Fibroblast of lung (primary cell): ENCODE measurements around the gene TNNT1. TPM values are rescaled to one million over a fixed set of nuclear protein-coding genes. Genes with fewer than 3 reads are reported as not detected.

ENCODE experiments used
- DNase-seq, 2 donors: peaks; one replicate each; pipeline versions ENCODE4 v3.0.0 to v3.0.0-alpha.2; 2010; ENCODE audit warnings: low read depth in 2 of 2
- H2AFZ ChIP-seq: 2 replicates; pipeline ENCODE4 v1.5.1; 2012; ENCODE audit warnings: low read length, control low read depth, inconsistent platforms
- H3K27ac ChIP-seq: 2 replicates; pipeline ENCODE4 v1.5.1; 2011; ENCODE audit warnings: low read length, control low read depth; ENCODE audit not compliant: insufficient read depth
- H3K27me3 ChIP-seq: 2 replicates; pipeline ENCODE4 v1.5.1; 2011; ENCODE audit warnings: mild to moderate bottlenecking, low read length; ENCODE audit not compliant: control insufficient read depth, insufficient read depth
- H3K36me3 ChIP-seq: 2 replicates; pipeline ENCODE4 v1.5.1; 2011; ENCODE audit warnings: low read length; ENCODE audit not compliant: control insufficient read depth, insufficient read depth
- H3K4me1 ChIP-seq: 2 replicates; pipeline ENCODE4 v1.5.1; 2011; ENCODE audit warnings: low read length; ENCODE audit not compliant: control insufficient read depth, insufficient read depth; ENCODE audit errors: extremely low read depth
- H3K4me2 ChIP-seq: 2 replicates; pipeline ENCODE4 v1.5.1; 2011; ENCODE audit warnings: low read length, control low read depth; ENCODE audit not compliant: insufficient read depth; ENCODE audit errors: extremely low read depth
- H3K4me3 ChIP-seq, 4 experiments: fragments of 200-600 bp in 1 of 4; sonication (generic) in 1 of 4; replicated peaks in 1 of 4; 2 replicates each; pipeline ENCODE4 v1.5.1; 2011 to 2016; ENCODE audit warnings: low read length in 4 of 4, low read depth in 3 of 4, mild to moderate bottlenecking in 3 of 4, control low read depth in 2 of 4, inconsistent platforms in 1 of 4, mixed read lengths in 1 of 4; ENCODE audit not compliant: insufficient read depth in 1 of 4; ENCODE audit errors: control extremely low read depth in 1 of 4
- H3K79me2 ChIP-seq: 2 replicates; pipeline ENCODE4 v1.5.1; 2012; ENCODE audit warnings: mild to moderate bottlenecking, low read length, inconsistent platforms; ENCODE audit not compliant: control insufficient read depth, insufficient read depth
- H3K9ac ChIP-seq: 2 replicates; pipeline ENCODE4 v1.5.1; 2011; ENCODE audit warnings: mild to moderate bottlenecking, low read length, control low read depth; ENCODE audit not compliant: insufficient read depth
- H3K9me3 ChIP-seq: 2 replicates; pipeline ENCODE4 v1.5.1; 2012; ENCODE audit warnings: low read depth, low read length; ENCODE audit not compliant: control insufficient read depth, insufficient read depth
- H4K20me1 ChIP-seq: 2 replicates; pipeline ENCODE4 v1.5.1; 2011; ENCODE audit warnings: low read length; ENCODE audit not compliant: control insufficient read depth, insufficient read depth; ENCODE audit errors: extremely low read depth
- EZH2 ChIP-seq: IDR thresholded peaks from 2 replicates; pipeline ENCODE4 v1.5.1; 2012; ENCODE audit warnings: low read length, control low read depth, mild to moderate bottlenecking; ENCODE audit errors: missing control alignments
- polyA plus RNA-seq, 2 donors: library from polyadenylated mRNA; depleted of rRNA in 1 of 2; stranded (reverse) in 1 of 2; unstranded in 1 of 2; fragments of >200 nt; gene quantifications; 2 replicates each; pipeline ENCODE4 v1.2.1, GENCODE V29; 2011 to 2012; ENCODE audit warnings: missing spikeins in 1 of 2
- total RNA-seq: library from RNA; depleted of rRNA; stranded (reverse); fragments of >200 nt; gene quantifications from 2 replicates; pipeline ENCODE4 v1.2.1, GENCODE V29; 2014
- TF ChIP-seq, protein P1 (sequence below), 2 donors: IDR thresholded peaks in 1 of 2; conservative IDR thresholded peaks in 1 of 2; 1 replicate in 1 of 2; 2 replicates in 1 of 2; pipeline ENCODE4 v1.5.1; 2011 to 2012; ENCODE audit warnings: low read length in 2 of 2, control low read depth in 1 of 2, inconsistent platforms in 1 of 2, low read depth in 1 of 2, mild to moderate bottlenecking in 1 of 2

The TNNT1 gene
- total and polyA plus RNA-seq, 2 donors (not counting 1 experiment from before 2014, with no cell fraction given), result 1.7 to 10.4 TPM

GRCh38 chr19:55160128-55160985 lies 11.4 kb upstream of the TNNT1 start:
- Histone ChIP-seq H3K36me3 (no peaks in the 10 kb centered on the region), H3K4me3 (no peak overlapping the region), H2AFZ (no peak overlapping the region), H3K27me3 (peaks cover 11% of the 10 kb centered on the region), H3K27ac (no peak overlapping the region), H3K4me1 (peaks cover 6% of the 10 kb centered on the region), H3K9ac (no peak overlapping the region), H4K20me1 (no peaks in the 10 kb centered on the region), H3K79me2 (no peaks in the 10 kb centered on the region), H3K4me2 (no peak overlapping the region), H3K9me3 (no peaks in the 10 kb centered on the region)
- DNase-seq, result peak; percentile 51 to 80
- TF ChIP-seq, protein P1, sequence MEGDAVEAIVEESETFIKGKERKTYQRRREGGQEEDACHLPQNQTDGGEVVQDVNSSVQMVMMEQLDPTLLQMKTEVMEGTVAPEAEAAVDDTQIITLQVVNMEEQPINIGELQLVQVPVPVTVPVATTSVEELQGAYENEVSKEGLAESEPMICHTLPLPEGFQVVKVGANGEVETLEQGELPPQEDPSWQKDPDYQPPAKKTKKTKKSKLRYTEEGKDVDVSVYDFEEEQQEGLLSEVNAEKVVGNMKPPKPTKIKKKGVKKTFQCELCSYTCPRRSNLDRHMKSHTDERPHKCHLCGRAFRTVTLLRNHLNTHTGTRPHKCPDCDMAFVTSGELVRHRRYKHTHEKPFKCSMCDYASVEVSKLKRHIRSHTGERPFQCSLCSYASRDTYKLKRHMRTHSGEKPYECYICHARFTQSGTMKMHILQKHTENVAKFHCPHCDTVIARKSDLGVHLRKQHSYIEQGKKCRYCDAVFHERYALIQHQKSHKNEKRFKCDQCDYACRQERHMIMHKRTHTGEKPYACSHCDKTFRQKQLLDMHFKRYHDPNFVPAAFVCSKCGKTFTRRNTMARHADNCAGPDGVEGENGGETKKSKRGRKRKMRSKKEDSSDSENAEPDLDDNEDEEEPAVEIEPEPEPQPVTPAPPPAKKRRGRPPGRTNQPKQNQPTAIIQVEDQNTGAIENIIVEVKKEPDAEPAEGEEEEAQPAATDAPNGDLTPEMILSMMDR (conservative IDR thresholded peaks at IDR 0.05 in 1 of 2, IDR thresholded peaks at IDR 0.05 in 1 of 2; ENCODE audit: low read depth in 1 of 2, low read length in 2 of 2), result peak; percentile 70 to 80
- no peak for TF ChIP-seq EZH2

- Histone ChIP-seq H3K27ac (no peak overlapping the region), H4K20me1 (no peaks in the 10 kb centered on the region), H3K79me2 (no peaks in the 10 kb centered on the region), H3K27me3 (peaks cover 11% of the 10 kb centered on the region), H2AFZ (no peak overlapping the region), H3K9ac (no peak overlapping the region), H3K4me2 (no peak overlapping the region), H3K36me3 (no peaks in the 10 kb centered on the region), H3K9me3 (no peaks in the 10 kb centered on the region), H3K4me3 (no peak overlapping the region), H3K4me1 (peaks cover 6% of the 10 kb centered on the region)
- peak in 1 of 2 donors; percentile 64 for DNase-seq
- TF ChIP-seq, protein P1 (conservative IDR thresholded peaks at IDR 0.05 in 1 of 2, IDR thresholded peaks at IDR 0.05 in 1 of 2; ENCODE audit: low read depth in 1 of 2, low read length in 2 of 2), result no peak
- TF ChIP-seq EZH2, result no peak
These were observed 10.1 kb upstream of the TNNT1 start for GRCh38 chr19:55158848-55159749.

GRCh38 chr19:55158423-55158822 lies 9.4 kb upstream of the TNNT1 start:
- peaks cover 6% of the 10 kb centered on the region for H3K4me1 ChIP-seq
- DNase-seq, result no peak
- H4K20me1 ChIP-seq, result no peaks in the 10 kb centered on the region
- H3K9ac ChIP-seq, result no peak overlapping the region
- no peak overlapping the region for H2AFZ ChIP-seq
- H3K79me2 ChIP-seq, result no peaks in the 10 kb centered on the region
- peaks cover 11% of the 10 kb centered on the region for H3K27me3 ChIP-seq
- no peak overlapping the region for H3K27ac ChIP-seq
- TF ChIP-seq, protein P1 (conservative IDR thresholded peaks at IDR 0.05 in 1 of 2, IDR thresholded peaks at IDR 0.05 in 1 of 2; ENCODE audit: low read depth in 1 of 2, low read length in 2 of 2), result no peak
- TF ChIP-seq EZH2, result no peak
- H3K4me3 ChIP-seq, result no peak overlapping the region
- no peaks in the 10 kb centered on the region for H3K36me3 ChIP-seq
- no peaks in the 10 kb centered on the region for H3K9me3 ChIP-seq
- H3K4me2 ChIP-seq, result no peak overlapping the region
